Measurements from ENCODE around the gene ZNF500.
A peak's percentile ranks its signal among the peaks of the same experiment; 100 is the strongest.

The ZNF500 gene

DNA sequence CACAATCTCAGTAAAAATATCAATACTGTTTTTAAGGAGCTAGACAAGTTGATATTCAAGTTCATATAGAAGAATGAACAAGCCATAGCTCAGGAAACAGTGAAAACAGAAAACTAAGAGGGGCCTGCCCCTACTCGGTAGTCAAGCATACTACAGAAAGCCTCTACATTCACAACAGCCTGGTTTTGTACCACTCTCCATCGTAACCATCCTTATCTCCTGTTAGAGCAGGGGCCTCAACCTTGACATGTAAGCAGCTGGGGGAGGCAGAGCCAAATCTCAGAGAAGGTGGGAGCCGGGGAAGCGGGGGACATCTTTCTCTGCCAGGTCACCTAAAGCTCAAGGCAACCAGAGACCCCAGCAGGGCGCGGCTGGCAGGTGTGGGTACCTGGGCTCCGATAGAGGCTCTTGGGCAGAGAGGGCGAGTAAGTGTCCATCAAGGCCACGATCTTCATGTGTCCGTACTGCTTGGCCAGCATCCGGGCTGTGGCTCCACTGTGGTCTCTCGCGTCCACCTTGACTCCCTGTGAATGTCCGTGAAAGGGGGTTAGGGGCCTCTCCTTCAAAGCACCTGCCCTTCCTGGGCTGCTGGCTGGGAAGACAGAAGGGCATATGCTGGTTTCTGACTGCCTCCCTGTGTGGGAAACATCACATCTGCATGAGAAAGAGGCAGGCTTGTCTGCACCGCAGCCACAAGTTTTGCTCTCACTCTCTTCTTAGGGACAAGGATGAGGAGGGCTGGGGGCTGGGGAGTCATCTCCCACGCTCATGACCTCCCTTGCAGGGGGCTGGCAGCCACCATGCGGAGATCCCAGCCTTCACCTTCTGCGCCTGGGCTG lies 53.1 kb downstream of the ZNF500 start:
- DNase-seq (ENCODE audit: extremely low read depth in 1 of 2, low read depth in 1 of 2), result no peak

DNA sequence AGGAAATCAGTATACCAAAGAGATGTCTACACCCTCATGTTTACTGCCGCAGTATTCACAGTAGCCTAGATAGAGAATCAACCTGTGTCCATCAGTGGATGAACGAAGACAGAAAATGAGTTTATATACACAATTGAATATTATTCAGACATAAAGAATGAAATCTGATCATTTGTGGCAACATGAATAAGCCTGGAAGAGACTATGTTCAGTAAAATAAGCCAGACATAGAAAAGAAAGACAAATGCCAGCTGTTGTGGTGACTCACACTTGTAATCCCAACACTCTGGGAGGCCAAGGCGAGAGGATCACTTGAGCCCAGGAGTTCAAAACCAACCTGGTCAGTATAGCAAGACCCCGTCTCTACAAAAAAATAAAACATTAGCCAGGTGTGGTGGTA lies 57.5 kb downstream of the ZNF500 start:
- DNase-seq (ENCODE audit: extremely low read depth in 1 of 2, low read depth in 1 of 2), result no peak

DNA sequence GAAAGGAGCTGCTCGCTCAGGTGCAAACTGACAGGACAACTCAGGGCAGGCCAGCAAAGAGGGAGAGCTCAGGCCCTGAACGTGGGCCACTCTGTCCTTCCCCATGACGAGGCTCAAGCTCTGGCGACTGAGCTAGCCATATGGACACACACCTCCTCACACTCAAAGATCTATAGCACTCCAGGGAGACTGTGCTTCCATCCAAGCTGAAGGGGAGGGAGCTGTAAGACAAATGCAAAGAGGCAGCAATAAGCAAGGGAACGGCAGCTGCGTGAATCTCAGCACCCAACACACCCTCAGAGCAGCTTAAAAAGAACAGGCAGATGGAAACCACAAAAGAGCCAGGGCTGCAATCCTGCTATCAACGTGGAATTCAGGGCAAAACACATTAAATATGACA lies 60.1 kb downstream of the ZNF500 start:
- DNase-seq (ENCODE audit: extremely low read depth in 1 of 2, low read depth in 1 of 2), result no peak

DNA sequence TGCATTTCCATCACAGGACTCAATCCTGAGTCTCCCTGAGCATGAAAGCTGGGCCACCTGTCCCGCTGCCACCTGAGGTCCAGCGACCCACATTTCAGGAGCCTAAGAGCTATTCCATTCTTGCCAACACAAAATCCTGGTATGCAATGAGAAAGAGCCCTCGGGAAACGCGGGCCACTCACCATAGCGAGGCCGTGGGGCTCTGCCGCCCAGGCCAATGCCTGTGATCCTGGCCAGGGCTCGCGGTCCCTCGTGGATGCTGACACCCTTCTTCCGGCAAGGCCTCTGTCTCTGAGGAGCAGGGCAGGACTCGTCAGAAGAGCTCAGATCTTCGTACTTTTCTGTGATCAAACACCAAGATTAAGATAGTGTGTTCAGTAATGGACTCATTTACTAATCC lies 62.0 kb downstream of the ZNF500 start:
- DNase-seq (ENCODE audit: extremely low read depth in 1 of 2, low read depth in 1 of 2), result no peak

DNA sequence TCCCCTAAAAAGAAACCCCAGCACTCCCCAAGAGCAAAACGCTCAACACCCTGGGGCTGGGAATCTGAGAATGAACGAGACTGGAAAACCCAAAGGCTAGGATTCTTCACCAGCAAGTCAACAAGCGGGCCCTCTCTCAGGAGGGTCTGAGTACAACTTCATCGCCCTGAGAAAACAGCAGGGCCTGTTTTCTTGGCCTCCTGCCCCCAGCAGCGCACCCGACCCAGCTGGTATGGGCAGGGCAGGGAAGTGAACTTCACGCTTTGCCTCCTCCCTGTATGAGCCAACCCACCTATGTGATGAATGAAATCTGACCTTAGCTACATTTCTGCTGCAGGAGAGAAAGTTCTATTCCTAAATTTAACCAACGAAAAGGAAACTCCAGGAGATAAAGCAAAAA lies 62.5 kb downstream of the ZNF500 start:
- DNase-seq (ENCODE audit: extremely low read depth in 1 of 2, low read depth in 1 of 2), result no peak

DNA sequence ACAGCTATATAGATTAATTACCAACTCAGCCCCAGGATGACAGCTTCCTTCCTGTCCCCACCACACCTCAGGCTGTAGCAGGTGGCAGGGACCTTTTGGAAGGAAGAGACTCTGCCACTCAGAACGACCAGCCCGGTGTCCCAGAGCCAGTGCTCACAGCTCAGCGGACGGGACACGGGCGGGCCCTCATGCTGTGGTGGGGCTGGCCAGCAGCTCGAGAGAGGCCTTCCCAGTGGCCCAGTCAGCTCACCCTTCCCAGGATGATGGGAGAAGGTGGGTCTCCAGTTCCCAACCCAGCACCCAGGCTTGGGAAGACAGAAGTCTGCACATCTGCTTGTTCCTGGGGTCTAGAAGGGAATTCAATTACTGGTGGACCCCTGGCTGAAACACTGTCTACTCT lies 63.1 kb downstream of the ZNF500 start:
- no peak for DNase-seq (ENCODE audit: extremely low read depth in 1 of 2, low read depth in 1 of 2)

DNA sequence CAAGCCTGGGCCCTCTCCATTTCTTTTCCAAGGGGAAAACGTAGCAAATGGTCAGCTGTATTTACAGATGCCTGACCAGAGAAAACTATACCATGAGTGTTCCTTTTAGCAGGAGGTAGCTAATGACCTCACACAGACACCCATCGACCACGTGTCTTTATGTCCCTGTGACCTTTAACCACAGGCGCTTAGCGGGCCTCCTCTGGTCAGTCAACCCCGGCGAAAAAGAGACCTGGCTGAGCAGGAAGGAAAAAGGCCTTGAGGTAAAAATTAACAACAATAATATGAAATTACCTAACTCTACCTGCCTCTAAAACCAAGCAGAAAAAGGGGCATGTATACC lies 64.5 kb downstream of the ZNF500 start:
- no peak for DNase-seq (ENCODE audit: extremely low read depth in 1 of 2, low read depth in 1 of 2)

DNA sequence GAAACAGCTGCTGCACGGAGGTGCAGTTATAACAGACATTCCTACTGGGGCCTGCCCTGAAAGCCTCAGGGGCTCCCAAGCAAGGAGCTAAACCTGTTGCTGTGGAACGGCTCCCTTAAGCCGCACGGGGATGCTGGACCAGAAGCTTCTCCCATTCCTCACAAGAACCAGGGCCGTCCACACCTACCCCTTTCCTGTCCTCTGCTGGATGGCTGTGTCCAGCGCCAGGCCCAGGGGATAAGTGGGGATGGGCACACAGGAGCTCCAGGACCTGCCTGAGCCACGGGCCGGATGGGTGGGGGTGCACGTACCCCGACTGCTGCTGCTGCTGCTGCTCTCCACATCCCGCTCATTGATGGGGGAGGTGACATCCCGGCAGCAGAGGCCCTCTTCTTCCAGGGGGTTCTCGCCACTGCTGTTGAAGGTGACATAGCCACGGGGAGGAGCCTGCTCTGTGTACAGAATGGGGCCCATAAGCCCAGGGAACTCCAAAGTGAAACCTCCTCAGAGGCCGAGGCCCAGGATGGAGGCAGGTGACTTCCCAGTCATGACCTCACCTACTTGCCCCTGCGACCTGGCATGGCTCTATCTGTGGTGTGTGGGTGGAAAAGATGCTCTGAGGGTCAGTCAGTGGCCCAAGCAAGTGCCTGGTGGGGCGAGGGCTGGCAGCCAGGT lies 65.0 kb downstream of the ZNF500 start:
- no peak for DNase-seq (ENCODE audit: extremely low read depth in 1 of 2, low read depth in 1 of 2)

DNA sequence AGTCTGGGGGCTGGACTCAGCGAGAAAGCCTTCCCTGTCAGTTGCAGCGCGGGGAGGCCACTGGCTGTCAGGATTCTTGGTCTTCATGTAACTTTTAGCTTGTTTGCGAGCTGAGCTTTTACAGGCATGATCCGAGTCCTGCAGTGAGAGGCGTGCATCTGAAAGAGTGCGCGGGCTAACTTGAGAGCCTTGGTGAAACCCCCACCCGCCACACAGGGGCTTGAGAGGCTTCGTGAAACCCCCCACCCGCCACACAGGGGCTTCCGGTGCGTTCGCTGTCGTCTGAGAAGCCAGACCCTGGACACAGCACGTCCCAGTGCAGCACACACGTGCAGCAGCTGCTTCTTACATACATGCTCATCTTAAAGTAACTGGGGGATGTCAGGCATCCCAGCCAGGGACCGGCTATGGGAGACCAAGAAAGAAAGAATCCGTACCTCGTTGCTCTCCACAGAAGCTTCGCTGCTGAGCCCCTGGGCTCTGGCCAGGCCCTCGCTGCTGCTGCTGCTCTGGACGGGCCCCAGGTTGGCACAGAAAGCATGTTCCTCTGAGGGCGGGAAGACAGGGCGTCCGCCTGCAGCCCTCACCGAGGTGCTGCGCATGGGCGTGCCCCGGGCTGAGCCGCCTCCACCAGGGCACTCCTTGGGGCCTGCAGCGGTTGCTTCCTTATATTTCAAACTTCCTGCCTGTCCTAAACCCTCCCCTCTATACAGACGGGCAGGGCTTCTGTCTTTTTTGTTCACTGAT lies 65.8 kb downstream of the ZNF500 start:
- DNase-seq (ENCODE audit: extremely low read depth in 1 of 2, low read depth in 1 of 2), result no peak

DNA sequence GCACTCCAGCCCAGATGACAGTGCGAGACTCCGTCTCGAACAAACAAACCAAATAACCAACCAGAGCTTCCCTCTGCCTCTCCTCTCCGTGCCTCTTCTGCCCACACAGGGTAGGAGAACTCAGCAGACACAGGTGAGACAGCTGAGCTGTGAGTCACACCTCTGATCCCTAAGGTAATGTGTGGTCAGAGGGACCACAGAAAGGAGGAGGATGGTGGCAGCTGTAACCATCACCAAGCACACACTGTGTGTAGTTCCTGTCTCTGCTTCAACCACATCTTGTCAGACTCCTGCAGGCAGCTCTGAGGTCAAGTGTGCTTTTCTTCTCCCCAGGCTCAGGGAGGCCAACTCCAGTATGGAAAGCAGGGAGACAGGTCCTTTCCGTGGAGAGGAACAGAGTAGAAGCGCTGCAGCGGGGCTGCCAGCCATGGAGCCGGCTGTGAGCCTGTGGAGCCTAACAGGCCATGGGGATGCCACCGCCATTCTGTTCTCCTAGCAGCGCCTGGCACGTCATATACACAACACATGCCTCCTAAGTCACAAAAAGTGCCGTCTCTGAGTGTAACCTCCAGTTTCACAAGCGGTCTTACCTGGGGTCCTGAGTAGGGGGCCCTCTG lies 66.5 kb downstream of the ZNF500 start:
- DNase-seq (ENCODE audit: extremely low read depth in 1 of 2, low read depth in 1 of 2), result peak in 1 of 2 donors; percentile 31

DNA sequence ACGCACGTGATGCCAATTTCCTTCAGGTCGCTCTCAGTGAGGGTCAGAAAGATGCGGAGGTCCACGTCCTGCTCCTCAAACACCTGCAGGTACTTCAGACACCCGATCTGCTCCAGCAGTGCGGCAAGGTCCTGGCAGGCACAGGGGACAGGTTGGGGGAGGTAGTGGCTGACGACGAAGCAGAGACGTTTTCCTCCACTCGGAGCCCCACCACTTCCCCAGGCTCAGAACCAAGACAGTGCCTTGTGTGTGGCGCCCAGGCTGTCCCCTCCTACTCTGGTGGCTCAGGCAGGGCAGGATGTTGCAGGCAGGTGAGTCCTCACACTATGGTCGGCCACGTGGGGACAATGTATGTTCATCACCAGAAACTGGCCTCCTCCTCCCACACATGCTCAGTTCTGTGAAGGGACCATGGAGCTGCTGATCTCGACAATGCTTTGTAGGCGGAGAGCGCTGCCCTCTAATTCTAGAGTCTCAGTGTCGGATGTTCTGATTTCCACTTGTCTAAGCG lies 67.9 kb downstream of the ZNF500 start:
- no peak for DNase-seq (ENCODE audit: extremely low read depth in 1 of 2, low read depth in 1 of 2)

DNA sequence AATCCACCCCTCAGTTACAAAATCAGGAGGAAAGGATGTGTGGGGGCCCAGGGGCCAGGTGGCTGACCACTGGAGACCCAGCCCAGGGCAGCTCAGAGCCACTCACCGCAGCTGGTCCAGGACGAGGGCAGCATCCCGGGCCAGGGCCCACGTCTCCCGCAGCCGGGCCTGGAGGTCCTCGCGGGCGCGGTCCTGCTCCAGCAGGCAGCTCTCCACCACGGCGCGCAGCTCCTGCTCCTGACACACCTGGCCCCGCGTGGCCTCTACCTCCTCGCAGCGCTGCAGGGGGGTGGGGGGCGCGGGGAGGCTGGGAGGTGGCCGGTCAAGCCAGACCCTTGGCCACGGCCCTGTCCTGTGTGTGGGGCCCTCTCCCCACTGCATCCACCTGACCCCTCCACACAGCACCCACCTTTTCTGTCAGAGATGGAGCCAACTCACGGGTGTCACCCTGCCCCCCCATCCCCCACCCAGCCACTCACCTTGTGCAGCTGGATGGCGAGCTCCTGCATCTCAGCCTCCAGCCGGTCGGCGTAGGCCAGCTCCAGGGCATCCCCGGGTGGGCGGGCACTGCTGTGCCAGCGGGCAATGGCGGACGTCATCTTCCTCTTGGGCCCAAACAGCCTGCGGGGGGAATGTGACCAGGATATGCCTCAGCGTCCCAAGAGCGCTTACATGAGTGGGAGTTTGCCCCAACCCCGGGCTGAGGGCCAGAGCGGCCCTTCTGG lies 68.5 kb downstream of the ZNF500 start:
- DNase-seq (ENCODE audit: extremely low read depth in 1 of 2, low read depth in 1 of 2), result no peak
